IPS DF 19.7 (cell line): Measurements from ENCODE around the gene TMEM235.

Experiments
- DNase-seq: peaks from one replicate; pipeline ENCODE4 v3.0.0-alpha.2; 2013; ENCODE audit warnings: low read depth, low spot score

Gene TMEM235

GRCh38 chr17:78272181-78272913, 40.9 kb downstream of the TMEM235 start:
- no peak for DNase-seq

DNA sequence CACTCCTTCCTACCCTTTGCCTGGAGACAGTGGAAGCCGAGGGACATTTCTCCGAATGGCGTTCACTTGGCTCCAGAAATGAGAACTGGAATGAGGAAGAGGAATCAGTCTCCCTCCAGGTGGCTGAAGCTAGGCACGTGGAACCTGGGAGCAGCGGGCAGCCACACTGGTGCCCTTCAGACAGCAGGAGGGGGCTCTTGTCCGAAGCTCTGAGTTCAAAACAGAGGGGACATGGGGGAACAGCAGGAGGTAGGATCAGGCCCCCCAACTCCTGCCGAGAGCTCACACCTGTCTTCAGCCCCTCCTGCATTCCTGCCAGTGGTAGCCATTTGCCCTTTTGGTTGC, 41.5 kb downstream of the TMEM235 start:
- no peak for DNase-seq

DNA sequence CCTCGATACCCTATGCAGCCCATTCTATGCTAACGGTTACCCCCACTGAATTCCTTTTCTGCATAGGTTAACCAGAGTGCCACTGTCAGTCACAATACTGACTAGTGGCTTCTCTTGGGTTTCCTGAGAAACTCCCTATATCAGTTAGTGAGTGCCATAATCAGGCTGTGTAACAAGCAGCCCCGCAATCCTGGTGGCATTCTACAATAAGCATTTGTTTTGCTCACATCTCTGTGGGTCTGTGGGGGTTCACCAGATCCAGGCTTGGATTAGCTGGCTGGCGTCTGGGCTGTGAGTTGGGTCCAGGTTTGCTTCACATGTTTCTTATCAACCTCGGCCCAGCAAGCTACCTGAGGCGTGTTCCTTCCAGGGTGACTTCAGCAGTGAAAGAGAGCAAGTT, 42.4 kb downstream of the TMEM235 start:
- DNase-seq, result no peak

DNA sequence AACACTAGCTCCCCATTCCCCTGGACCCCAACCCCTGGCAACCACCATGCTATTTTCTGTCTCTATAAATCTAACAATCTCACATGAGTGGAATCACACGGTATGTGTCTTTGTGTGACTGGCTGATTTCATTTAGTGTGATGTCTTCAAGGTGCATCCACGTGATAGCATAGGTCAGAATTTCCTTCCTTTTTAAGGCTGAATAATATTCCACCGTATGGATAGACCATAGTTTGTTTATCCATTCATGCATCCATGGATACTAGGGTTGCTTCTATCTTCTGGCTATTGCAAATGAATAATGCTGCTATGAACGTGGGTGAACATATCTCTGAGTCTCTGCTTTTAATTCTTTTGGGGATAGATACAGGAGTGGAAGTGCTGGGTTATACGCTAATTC, 43.9 kb downstream of the TMEM235 start:
- no peak for DNase-seq

GRCh38 chr17:78276098-78276887, 44.9 kb downstream of the TMEM235 start:
- no peak for DNase-seq

DNA sequence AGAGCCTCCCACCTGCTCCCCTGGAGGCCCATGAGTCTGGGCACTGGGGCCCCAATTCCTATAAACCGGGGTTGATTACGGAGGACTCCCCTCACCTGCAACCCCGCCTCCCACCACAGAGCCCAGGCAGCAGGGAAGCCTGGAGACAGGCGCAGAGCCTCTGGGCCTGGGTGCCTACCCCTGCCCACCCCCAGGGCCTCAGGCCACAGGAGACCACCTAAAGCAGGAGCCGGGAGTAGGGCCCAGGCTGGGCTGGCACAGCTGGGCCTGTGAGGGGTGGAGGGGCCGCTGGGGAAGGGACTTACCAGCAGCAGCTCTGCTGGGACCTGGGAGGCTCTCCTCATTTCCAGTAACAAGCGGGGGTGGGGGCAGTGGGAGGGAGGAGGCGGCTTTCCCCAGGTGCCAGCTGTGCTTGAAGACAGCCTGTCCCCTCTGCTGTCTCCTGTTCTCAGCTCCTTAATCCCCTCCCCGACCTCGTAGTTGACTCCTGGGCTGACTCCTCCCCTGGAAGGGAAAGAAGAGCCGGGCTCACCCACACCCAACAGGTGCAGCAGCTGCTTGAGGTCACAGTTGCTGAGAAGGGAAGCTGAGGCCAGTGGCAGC, 46.8 kb downstream of the TMEM235 start:
- DNase-seq, result no peak

DNA sequence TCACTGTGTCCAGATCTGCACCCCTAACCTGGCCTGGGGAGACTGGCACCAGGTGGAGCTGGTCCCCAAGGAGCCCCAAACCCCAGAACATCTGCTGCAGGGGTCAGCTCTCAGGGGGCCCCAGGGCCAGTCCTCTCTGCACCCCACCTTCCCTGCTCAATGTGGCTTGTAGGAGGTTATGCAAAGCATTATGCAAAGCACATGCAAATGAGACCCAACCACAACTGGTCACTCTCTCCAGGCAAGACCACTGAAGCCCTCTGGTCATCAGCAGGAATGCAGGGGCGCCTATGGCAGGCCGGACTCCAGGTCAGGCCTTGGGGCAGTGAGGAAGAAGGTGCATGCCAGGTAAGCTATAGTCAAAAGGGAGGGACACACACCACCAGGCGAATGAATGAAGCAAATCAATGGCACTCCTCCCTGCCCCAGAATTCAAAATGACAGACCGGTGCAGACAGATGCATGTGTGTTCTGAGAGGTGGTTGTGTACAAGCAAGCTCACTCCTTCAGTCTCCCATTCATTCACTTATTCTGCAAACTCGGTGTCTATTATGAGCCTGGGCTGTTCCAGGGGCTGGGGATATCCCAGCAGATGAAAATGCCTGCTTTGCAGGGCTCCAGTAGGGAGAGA, 48.0 kb downstream of the TMEM235 start:
- no peak for DNase-seq

DNA sequence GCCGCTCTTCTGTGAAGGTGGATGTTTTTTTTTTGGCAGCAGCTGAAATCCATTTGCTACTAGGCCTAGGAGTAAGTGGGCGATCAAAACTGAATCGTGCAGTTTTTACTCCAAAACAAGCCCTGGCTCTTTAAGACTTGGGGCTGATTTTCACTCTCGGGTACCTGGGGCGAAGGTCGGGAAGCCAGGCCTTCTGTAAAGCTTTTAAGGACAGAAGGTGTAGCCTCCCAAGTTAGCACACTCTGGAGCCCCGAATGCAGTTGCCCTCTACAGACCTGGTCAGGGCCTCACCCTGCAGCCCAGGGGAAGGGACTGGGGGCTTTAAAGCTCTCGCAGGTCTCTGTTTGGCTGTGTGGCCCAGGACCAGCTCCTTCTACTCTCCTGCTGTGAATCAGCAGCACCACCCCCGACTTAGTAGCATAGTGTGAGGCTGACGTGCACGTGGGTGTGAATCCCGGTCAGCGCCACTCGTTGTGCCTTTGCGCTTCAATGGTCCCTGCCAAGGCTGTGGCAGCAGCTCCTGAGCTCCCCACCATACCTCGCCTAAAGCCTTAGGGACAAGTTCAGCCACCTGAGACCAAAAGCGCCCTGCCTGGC, 49.9 kb downstream of the TMEM235 start:
- no peak for DNase-seq

GRCh38 chr17:78284146-78284545, 52.7 kb downstream of the TMEM235 start:
- DNase-seq, result no peak

DNA sequence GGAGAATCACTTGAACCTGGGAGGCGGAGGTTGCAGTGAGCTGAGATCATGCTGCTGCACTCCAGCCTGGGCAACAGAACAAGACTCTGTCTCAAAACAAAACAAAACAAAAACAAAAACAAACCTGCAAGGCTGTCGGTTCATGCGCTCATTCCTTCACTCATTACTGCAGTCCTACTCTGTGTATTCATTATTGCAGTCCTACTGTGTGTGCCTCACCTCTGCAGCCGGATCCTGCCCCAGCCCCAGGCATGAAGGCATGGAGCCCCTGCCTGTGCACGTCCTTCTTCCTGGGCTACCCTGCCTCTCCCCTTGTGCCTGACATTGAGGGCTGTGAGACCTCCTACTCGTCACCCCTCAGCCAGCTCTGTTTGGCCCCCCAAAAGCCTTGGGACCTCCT, 57.6 kb downstream of the TMEM235 start:
- DNase-seq, result no peak

DNA sequence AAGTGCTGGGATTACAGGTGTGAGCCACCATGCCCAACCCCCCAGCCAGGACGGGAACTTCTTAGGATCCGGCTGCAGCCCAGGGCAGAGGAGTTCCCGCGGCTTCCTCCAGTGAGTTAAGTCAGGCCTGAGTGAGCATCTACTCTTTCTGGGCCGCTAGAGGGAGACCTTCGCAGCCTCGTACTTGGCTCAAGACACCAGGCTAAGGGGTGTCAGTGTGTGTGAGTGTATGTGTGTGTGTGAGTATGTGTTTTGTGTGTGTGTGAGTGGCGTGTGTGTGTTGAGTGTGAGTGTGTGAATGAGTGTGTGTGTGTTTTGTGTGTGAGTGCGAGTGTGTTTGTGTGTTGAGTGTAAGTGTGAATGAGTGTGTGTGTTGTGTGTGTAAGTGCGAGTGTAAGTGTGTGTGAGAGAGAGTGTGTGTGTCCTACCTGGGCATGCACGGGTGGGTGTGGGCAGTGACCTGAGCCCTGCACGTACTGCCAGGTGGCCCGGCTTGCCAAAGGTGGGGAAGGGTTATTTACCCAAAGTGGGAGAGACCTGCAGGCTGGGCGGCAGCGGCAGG, 58.5 kb downstream of the TMEM235 start:
- peak; percentile 78 for DNase-seq
